Measurements from ENCODE around the gene VARS2. TPM values are rescaled to one million over a fixed set of nuclear protein-coding genes. Genes with fewer than 3 reads are reported as not detected.

The VARS2 gene
- polyA plus RNA-seq, 1 of the 3 experiments (the other 2 are of a cell fraction) = 31.2 TPM

- no peaks in the 10 kb centered on the region for H3K27me3 ChIP-seq (ENCODE audit: insufficient read depth)
- peak overlapping the region; percentile 99 for H3K4me2 ChIP-seq
- peaks cover 62% of the 10 kb centered on the region for H3K79me2 ChIP-seq (ENCODE audit: insufficient read depth)
- peaks cover 20 to 33% of the 10 kb centered on the region in 2 experiments; a peak in 3 of 4 replicates for H3K4me1 ChIP-seq (ENCODE audit: control insufficient read depth in 1 of 2, insufficient read depth in 2 of 2, low read depth in 1 of 2, low read length in 1 of 2)
- POLR2A ChIA-PET = no interaction called here
- H3K9ac ChIP-seq = peak overlapping the region; percentile 71
- H3F3A ChIP-seq (replicated peaks; ENCODE audit: insufficient read depth) = peaks cover 16% of the 10 kb centered on the region
- H3K27ac ChIP-seq (ENCODE audit: low read depth in 2 of 2, low read length in 1 of 2) = peak overlapping the region; percentile 60 to 83
- H3K36me3 ChIP-seq (replicated peaks in 1 of 2; ENCODE audit: control insufficient read depth in 1 of 2, insufficient read depth in 2 of 2, low read length in 1 of 2) = peaks cover 0 to 17% of the 10 kb centered on the region in 2 experiments
- H4K20me1 ChIP-seq (ENCODE audit: insufficient read depth) = no peaks in the 10 kb centered on the region
- H2AFZ ChIP-seq (ENCODE audit: low read depth) = no peak overlapping the region
- CTCF ChIA-PET = interaction anchor here (0.6 to 1.8 kb wide), 4 partner anchors 9 to 59 kb away, joined by 3 to 5 read pairs (median 4); no protein-coding TSS in a partner anchor
- TF ChIP-seq RFX5 (IDR thresholded peaks at IDR 0.05; ENCODE audit: low read length) (no peak), SMC3 (IDR thresholded peaks at IDR 0.05; ENCODE audit: low read depth, low read length) (no peak), PBX3 (IDR thresholded peaks at IDR 0.05) (no peak), MXI1 (IDR thresholded peaks at IDR 0.05; ENCODE audit: low read depth, low read length) (no peak), CHD2 (IDR thresholded peaks at IDR 0.05; ENCODE audit: low read length, partially characterized antibody) (no peak), ZBTB33 (IDR thresholded peaks at IDR 0.05; ENCODE audit: borderline replicate concordance, low read depth) (no peak)
- no peaks in the 10 kb centered on the region for H3K9me2 ChIP-seq
- no peak overlapping the region; a peak in 1 of 4 replicates for H3K4me3 ChIP-seq (ENCODE audit: low read depth in 2 of 2, low read length in 1 of 2)
- no peaks in the 10 kb centered on the region for H3K9me3 ChIP-seq
- peak; percentile 16 for DNase-seq
These were observed 27.2 kb upstream of the VARS2 start for GRCh38 chr6:30886897-30887255.

GRCh38 chr6:30887901-30888815, 25.9 kb upstream of the VARS2 start:
- Histone ChIP-seq H2AFZ (ENCODE audit: low read depth) (no peak overlapping the region), H3K9me3 (no peaks in the 10 kb centered on the region), H3K27me3 (ENCODE audit: insufficient read depth) (no peaks in the 10 kb centered on the region), H3K9ac (peak overlapping the region; percentile 24; the same call in 1 of the 2 replicates), H3K4me2 (peak overlapping the region; percentile 99), H3K4me3 (ENCODE audit: low read depth in 2 of 2, low read length in 1 of 2) (peak overlapping the region in 1 of 2 experiments; percentile 10; a peak in 1 of 4 replicates), H3K9me2 (no peaks in the 10 kb centered on the region), H3K4me1 (ENCODE audit: control insufficient read depth in 1 of 2, insufficient read depth in 2 of 2, low read depth in 1 of 2, low read length in 1 of 2) (peaks cover 20 to 33% of the 10 kb centered on the region in 2 experiments; a peak in 3 of 4 replicates), H4K20me1 (ENCODE audit: insufficient read depth) (no peaks in the 10 kb centered on the region), H3K36me3 (replicated peaks in 1 of 2; ENCODE audit: control insufficient read depth in 1 of 2, insufficient read depth in 2 of 2, low read length in 1 of 2) (peaks cover 7 to 28% of the 10 kb centered on the region in 2 experiments), H3K79me2 (ENCODE audit: insufficient read depth) (peaks cover 62% of the 10 kb centered on the region), H3F3A (replicated peaks; ENCODE audit: insufficient read depth) (peaks cover 16% of the 10 kb centered on the region), H3K27ac (ENCODE audit: low read depth in 2 of 2, low read length in 1 of 2) (peak overlapping the region; percentile 34 to 83; a peak in 3 of 4 replicates)
- peak; percentile 33 for DNase-seq
- ChIA-PET CTCF (interaction anchor here (1.2 to 2.3 kb wide), 4 partner anchors 10 to 199 kb away, joined by 3 to 14 read pairs (median 6); no protein-coding TSS in a partner anchor), POLR2A (no interaction called here)
- TF ChIP-seq PBX3 (IDR thresholded peaks at IDR 0.05) (peak; percentile 39; the same call in 1 of the 2 replicates), EZH2phosphoT487 (IDR thresholded peaks at IDR 0.05; ENCODE audit: borderline replicate concordance, low read depth) (no peak), FOSL2 (IDR thresholded peaks at IDR 0.05; ENCODE audit: borderline replicate concordance, low read depth) (peak; percentile 57; the same call in 1 of the 2 replicates)
- WGBS (ENCODE audit: low lambda C conversion rate) = 32% methylated on average over 5 of the region's 6 CpGs
